Lower lobe of right lung (tissue), 2 donors: ENCODE measurements around the gene HIPK1. TPM values are rescaled to one million over a fixed set of nuclear protein-coding genes. Genes with fewer than 3 reads are reported as not detected.

Experiments used
- ATAC-seq, 2 donors: fragments of 200-7000 bp; cut with Tn5 transposase; one replicate each; pipeline ENCODE4 v1.9.1; 2020 to 2022; ENCODE audit warnings: mild to moderate bottlenecking in 2 of 2, moderate library complexity in 2 of 2
- DNase-seq: peaks from one replicate; pipeline ENCODE4 v3.0.0-alpha.2; 2020
- H3K27ac ChIP-seq: fragments of 200-600 bp; one replicate; pipeline ENCODE4 v1.8.0; 2022
- H3K27me3 ChIP-seq: fragments of 200-600 bp; one replicate; pipeline ENCODE4 v1.8.0; 2022; ENCODE audit warnings: low read depth
- H3K36me3 ChIP-seq: fragments of 200-600 bp; one replicate; pipeline ENCODE4 v1.8.0; 2022; ENCODE audit warnings: mild to moderate bottlenecking
- H3K4me1 ChIP-seq: fragments of 200-600 bp; one replicate; pipeline ENCODE4 v1.8.0; 2022
- H3K4me3 ChIP-seq: fragments of 200-600 bp; one replicate; pipeline ENCODE4 v1.8.0; 2022; ENCODE audit warnings: mild to moderate bottlenecking
- H3K9me3 ChIP-seq: fragments of 200-600 bp; one replicate; pipeline ENCODE4 v1.8.0; 2022
- intact Hi-C: fragments of 100-400 bp; cut with DNase I; formaldehyde crosslinking; loops from one replicate; pipeline ENCODE4 v1.11.0; 2022
- long read RNA-seq: library from polyadenylated mRNA; unstranded; transcript quantifications from one replicate; pipeline ENCODE4 v2.0.0, GENCODE V29; 2021
- total RNA-seq: library from RNA; stranded (reverse); fragmentation: NEBNext Ultra II Directional; extraction: Animal tissue kit (Norgen Biotek cat#: 25700); gene quantifications from one replicate; pipeline ENCODE4 v1.2.1, GENCODE V29; 2021
- TF ChIP-seq, protein P1 (sequence below): fragments of 200-600 bp; IDR thresholded peaks from one replicate; pipeline ENCODE4 v1.8.0; 2022; ENCODE audit warnings: antibody characterized with exemption, mild to moderate bottlenecking
- donor health status: DM: no; HTN: yes; CAD: no; lungs with severe emphysema.

HIPK1 gene
- 95.0 TPM for total RNA-seq
- long read RNA-seq, full-length matches to known transcripts = 1 of 39 reads
- long read RNA-seq, partial matches to known transcripts = 36 of 39 reads
- long read RNA-seq, other reads (novel, unspliced or antisense) = 2 of 39 reads

DNA sequence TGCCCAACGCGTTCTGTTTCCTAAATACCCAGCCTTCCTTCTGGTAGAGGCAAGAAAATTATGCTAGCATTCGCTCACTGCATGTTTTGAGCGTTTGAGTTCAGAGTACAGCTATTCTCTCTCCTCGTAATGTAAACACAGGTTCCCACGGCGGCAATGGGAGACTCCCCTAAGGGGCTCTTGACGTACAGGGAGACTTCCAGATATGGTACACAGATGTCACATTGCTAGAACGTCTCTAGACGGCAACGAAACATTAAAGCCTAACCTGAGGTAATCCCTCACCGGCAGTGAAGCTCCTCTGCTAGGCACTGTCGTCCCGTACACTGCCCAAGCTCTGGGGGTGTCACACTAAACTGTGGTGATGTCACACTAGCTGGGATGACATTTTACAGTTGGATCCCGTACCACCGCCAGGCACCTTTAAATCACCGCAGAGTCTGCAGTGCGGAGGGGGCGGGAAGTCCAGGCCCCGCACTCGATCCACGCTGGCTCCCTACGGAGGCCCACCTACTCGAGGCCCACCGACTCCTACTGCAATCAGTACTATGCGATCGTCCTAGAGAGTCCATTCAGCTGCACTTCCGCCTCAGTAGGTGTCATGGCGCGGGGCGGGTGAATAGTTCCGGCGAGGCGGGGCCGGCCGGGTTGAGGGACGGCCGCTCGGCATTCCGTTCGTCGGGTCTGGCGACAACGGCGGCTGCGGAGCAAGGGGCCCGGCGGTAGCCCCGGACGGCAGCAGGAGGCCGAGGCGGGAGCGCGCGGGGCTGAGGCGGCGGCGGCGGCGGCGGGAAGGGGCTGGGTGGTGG, at the start of gene HIPK1:
TSS of gene HIPK1 (plus strand) at position 384 of the 809 bp plus-strand sequence.
- peak within 1 kb of the TSS; percentile 88 for H3K4me3 ChIP-seq
- H3K27me3 ChIP-seq = no peaks in the 10 kb centered on the region
- H3K4me1 ChIP-seq = peaks cover 48% of the 10 kb centered on the region
- no peaks in the 10 kb centered on the region for H3K36me3 ChIP-seq
- TF ChIP-seq, protein P1, sequence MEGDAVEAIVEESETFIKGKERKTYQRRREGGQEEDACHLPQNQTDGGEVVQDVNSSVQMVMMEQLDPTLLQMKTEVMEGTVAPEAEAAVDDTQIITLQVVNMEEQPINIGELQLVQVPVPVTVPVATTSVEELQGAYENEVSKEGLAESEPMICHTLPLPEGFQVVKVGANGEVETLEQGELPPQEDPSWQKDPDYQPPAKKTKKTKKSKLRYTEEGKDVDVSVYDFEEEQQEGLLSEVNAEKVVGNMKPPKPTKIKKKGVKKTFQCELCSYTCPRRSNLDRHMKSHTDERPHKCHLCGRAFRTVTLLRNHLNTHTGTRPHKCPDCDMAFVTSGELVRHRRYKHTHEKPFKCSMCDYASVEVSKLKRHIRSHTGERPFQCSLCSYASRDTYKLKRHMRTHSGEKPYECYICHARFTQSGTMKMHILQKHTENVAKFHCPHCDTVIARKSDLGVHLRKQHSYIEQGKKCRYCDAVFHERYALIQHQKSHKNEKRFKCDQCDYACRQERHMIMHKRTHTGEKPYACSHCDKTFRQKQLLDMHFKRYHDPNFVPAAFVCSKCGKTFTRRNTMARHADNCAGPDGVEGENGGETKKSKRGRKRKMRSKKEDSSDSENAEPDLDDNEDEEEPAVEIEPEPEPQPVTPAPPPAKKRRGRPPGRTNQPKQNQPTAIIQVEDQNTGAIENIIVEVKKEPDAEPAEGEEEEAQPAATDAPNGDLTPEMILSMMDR = no peak
- H3K27ac ChIP-seq = peak within 1 kb of the TSS; percentile 99
- DNase-seq (peak; percentile 96), ATAC-seq (peak; percentile 93 to 94)
- intact Hi-C loops = no loop called here
- no peaks in the 10 kb centered on the region for H3K9me3 ChIP-seq

DNA sequence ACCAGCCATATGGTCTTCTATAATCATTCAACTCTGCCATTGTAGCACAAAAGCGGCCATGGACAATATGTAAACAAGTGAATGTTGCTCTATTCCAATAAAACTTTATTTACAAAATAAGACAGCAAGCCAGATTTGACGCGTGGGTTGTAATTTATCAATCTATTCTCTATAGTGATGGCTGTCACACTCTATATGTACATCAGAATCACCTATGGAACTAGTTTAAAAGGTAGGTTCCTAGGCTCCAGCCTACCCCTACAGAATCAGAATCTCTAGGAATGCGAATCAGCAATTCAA, 49.4 kb upstream of the HIPK1 start:
- Histone ChIP-seq H3K9me3 (no peaks in the 10 kb centered on the region), H3K4me1 (no peaks in the 10 kb centered on the region), H3K4me3 (no peak overlapping the region), H3K27ac (no peak overlapping the region), H3K27me3 (no peaks in the 10 kb centered on the region), H3K36me3 (no peaks in the 10 kb centered on the region)
- DNase-seq = no peak
- TF ChIP-seq, protein P1 = no peak
- ATAC-seq = no peak
- intact Hi-C loops = no loop called here

DNA sequence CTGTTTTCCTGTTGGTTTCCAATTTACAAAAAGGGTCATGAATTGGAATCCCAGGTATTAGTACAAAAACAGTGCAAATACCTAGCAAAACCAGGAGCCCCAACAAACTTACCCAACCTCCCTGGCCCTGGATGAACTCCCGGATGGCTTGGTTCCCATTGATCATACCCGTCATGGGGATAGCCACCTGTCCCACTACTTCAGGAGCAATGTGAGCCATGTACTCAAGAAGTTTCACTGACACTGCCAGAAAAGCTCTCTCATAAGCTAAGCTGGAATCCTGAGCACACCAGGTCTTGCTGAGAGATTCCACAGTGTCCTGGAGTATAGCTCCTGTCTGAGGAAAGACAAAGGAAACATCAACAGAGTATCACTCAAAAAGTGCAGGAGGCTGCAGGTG, 47.5 kb upstream of the HIPK1 start:
- H3K4me1 ChIP-seq = no peaks in the 10 kb centered on the region
- DNase-seq (no peak), ATAC-seq (no peak)
- no peak overlapping the region for H3K27ac ChIP-seq
- intact Hi-C loops = no loop called here
- H3K4me3 ChIP-seq = no peak overlapping the region
- TF ChIP-seq, protein P1 = no peak
- no peaks in the 10 kb centered on the region for H3K36me3 ChIP-seq
- no peaks in the 10 kb centered on the region for H3K27me3 ChIP-seq
- H3K9me3 ChIP-seq = no peaks in the 10 kb centered on the region

DNA sequence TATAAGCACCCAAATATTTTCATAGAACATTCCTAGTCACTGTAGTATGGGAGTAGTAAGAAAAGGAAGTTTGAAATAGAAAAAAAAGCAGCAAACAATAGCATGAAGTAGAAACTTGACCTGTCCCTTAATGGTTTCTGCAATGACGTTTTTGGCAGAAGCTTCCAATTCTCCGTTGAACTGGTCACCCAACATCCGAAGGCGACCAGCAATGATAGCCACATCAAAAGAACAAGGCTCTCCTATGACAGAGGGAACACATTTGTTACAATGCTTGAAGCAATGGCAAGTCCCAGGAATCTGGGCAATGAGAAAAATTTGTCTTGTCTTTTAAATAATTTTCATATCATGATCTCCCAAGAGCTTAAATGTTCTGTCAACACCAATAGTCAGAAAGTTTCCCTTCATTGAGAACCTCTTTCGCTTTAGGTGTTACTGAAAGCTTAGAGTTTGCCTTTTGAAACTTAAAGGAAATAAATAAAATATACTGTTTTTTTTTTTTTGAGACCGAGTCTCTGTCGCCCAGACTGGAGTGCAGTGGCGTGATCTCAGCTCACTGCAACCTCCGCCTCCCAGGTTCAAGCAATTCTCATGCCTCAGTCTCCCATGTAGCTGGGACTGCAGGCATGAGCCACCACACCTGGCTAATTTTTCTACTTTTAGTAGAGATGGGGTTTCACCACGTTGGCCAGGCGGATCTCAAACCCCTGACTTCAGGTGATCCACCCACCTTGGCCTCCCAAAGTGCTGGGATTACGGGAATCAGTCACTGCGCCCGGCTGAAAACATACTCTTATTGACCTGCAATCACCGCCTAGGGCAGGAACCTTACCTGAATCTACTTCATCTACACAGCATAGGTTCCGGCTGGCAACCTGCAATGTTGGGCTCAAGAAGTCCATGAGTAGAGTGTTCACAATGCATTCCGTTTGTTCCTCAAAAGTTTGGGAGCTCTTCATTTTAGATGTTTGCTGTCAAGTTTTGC, 42.4 kb upstream of the HIPK1 start:
- peak overlapping the region; percentile 57 for H3K27ac ChIP-seq
- intact Hi-C loops = no loop called here
- H3K4me3 ChIP-seq = no peak overlapping the region
- ATAC-seq (peak; percentile 75 to 79), DNase-seq (no peak)
- no peaks in the 10 kb centered on the region for H3K36me3 ChIP-seq
- TF ChIP-seq, protein P1 = no peak
- H3K4me1 ChIP-seq = no peaks in the 10 kb centered on the region
- no peaks in the 10 kb centered on the region for H3K9me3 ChIP-seq
- no peaks in the 10 kb centered on the region for H3K27me3 ChIP-seq

DNA sequence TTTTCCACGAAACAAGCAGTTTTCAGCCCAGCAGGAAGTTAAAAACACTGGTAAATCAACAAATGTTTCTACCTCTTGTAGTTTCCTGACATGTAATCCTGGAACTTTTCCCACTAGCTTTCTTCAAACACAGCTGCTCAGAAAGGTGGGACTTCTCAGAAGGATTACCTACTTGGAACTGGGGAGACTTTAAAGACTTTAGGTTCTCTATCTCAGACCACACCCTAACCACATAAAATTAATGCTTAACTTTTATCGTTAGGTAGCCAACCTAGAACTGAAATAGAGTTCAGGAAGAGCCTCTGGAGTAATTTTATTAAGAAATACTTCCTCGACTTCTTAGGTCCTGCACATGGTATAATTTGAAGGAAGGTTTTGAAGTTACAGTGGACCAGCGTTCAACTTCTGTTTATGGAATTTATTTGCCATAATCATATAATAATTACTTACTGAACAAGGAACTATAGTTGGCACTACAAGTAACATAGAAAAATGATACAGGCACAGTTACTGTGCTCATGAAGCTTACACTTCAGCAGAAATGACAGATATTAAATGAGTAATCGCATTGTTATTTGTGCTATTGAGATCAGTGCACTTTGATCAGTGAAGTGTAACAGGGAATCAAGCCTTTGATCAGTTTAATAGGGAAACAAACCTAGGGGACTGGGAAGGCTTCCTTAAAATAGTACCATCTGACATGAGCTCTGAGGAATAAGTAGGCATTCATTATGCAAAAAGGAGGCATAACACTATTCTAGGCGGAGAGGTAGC, 41.5 kb upstream of the HIPK1 start, which contains the start of gene BCL2L15:
TSS of gene BCL2L15 (minus strand) at position 180 of the 774 bp plus-strand sequence. CDS start 206 bp downstream, outside the sequence.
- H3K27ac ChIP-seq = peak within 1 kb of the TSS; percentile 57
- H3K4me1 ChIP-seq = no peaks in the 10 kb centered on the region
- H3K4me3 ChIP-seq = no peak within 1 kb of the TSS
- H3K36me3 ChIP-seq = no peaks in the 10 kb centered on the region
- peak; percentile 88 to 91 for ATAC-seq
- no peaks in the 10 kb centered on the region for H3K9me3 ChIP-seq
- intact Hi-C loops = no loop called here
- TF ChIP-seq, protein P1 = no peak
- DNase-seq = no peak
- H3K27me3 ChIP-seq = no peaks in the 10 kb centered on the region
